ENCODE measurements around the gene JSRP1.
A peak's percentile ranks its signal among the peaks of the same experiment; 100 is the strongest.
"Not testable (repeated sequence)": the region's sequence is repeated elsewhere in the genome, so short reads cannot be mapped to it uniquely, and the experiment has no call there.

The JSRP1 gene

GRCh38 chr19:2282062-2282861, 26.0 kb upstream of the JSRP1 start, which contains the start of gene PEAK3:
TSS of gene PEAK3 (minus strand) at chr19:2282175. CDS start at chr19:2280931, 1,244 bp downstream.
- no peak for DNase-seq

DNA sequence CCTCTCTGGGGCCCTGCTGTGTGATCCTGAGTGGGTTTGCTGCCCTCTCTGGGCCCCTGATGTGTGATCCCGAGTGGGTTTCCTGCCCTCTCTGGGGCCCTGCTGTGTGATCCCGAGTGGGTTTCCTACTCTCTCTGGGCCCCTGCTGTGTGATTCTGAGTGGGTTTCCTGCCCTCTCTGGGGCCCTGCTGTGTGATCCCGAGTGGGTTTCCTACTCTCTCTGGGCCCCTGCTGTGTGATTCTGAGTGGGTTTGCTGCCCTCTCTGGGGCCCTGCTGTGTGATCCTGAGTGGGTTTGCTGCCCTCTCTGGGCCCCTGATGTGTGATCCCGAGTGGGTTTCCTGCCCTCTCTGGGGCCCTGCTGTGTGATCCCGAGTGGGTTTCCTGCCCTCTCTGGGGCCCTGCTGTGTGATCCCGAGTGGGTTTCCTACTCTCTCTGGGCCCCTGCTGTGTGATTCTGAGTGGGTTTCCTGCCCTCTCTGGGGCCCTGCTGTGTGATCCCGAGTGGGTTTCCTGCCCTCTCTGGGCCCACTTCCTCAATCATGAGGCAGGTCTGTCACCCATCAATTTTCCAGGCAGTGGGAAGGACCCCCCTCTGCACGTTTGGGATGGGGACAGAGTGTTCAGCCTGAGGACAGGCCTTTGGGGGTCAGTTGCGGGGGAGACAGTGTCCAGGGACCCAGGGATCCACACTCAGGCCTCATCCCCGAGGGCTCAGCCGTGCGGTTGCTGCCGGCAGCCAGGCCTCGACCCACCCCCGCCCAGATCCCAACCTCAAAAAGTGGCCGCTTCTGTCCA, 25.2 kb upstream of the JSRP1 start:
- DNase-seq = not testable (repeated sequence)

- DNase-seq = no peak
Measured at GRCh38 chr19:2280633-2281264, 24.5 kb upstream of the JSRP1 start.

- no peak for DNase-seq
Measured at GRCh38 chr19:2278459-2279158, 22.4 kb upstream of the JSRP1 start.

- no peak for DNase-seq
Measured at GRCh38 chr19:2277138-2277537, 20.9 kb upstream of the JSRP1 start.

GRCh38 chr19:2276429-2276986, 20.3 kb upstream of the JSRP1 start:
- no peak for DNase-seq

DNA sequence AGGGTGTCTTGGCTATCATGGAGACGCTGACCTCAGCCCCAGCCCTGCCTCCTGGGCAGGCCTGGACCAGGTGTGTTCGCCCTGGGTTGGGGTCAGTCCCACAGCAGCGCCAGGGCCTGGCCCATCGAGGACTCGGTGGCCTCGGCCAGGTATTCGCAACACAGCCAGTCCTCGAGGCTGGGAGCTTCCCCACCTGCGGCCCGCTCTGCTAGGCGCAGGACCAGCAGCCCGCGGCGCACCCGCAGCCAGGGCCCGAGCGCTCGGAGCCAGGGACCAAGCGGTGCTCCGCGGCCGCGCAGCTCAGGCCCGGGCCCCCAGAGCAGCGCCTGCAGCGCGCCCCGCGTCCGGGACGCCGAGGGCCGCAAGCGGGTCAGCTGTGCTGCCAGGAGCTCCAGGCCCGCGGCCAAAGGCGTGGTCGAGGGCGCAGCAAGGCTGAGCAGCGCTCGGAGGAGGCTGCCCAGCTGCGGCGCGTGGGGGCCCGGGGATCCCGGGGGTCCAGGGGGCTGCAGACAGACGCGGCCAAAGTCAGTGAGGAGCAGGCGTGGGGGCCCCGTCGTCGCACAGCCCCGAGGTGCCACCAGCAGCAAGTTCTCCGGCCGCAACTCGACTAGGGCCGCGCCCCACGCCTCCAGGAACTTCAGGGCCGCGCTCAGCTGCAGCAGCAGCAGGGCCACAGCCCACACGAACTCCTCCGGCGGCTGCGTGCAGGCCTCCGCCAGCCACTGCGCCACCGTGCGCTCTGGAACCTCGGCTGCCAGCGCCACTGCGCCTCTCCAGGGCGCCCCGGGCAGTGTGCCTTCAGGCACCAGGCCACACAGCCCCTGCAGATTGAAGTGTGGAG, 19.6 kb upstream of the JSRP1 start:
- no peak for DNase-seq

DNA sequence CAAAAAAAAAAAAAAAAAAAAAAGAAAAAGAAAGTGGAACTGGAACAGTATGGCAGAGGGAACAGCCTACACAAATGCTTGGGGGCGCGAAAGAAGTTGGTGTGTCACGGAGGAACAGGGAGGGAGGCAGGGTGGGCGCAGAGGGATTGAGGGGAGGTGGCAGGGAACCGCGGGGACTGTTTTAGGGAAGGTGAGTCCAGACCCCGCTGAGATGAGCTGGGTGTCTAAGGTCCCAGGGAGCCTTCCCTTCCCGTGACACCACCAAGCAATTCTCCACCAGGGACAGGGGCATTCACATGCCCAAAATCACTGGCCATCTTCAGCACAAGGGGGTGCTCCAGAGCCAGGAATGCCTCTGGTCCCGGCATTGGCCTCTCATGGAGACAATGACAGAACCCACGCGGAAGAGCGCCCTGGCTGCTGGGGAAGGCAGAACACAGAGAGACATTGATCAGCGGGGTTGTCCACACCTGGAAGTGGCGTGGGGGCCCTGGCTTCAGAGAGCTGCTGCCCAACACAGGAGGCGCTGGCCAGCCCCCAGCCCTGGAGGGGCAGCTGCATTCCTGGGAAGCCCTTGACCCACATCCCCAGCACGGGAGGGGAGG, 18.8 kb upstream of the JSRP1 start:
- DNase-seq = peak; percentile 74

GRCh38 chr19:2274185-2274711, 18.0 kb upstream of the JSRP1 start:
- DNase-seq = no peak

- DNase-seq = peak; percentile 91
Measured at GRCh38 chr19:2273356-2274184, 17.4 kb upstream of the JSRP1 start.

DNA sequence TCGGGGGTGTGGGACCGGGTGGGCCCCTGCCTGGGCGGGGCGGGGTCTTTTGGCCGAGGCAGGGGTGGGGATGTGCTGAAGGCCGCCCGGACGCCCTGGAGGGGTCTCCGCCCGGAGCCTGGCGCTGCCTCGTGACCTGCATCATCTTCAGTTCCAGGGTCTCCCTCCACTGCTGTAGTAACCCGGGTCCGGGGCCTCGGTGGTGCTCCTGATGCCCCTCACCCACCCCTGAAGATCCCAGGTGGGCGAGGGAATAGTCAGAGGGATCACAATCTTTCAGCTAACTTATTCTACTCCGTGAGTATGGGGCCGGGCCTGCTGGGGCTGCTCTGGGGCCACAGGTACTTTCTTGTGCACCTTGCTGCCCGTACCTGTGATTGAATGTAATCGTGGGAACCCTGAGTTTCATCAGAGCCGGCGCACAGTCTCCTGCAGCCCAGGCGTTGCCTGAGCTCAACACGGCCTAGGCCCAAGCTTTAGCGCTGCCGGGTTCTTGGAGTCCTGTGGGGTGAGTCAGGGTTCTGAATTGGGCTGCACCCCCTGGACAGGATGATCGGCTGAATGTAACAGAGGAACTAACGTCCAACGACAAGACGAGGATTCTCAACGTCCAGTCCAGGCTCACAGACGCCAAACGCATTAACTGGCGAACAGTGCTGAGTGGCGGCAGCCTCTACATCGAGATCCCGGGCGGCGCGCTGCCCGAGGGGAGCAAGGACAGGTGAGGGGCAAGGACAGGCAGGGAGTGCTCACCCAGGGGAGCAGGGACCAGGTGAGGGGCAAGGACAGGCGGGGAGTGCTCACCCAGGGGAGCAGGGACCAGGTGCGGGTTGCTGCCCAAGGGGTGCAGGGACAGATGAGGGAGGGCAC, 15.3 kb upstream of the JSRP1 start:
- DNase-seq = no peak

DNA sequence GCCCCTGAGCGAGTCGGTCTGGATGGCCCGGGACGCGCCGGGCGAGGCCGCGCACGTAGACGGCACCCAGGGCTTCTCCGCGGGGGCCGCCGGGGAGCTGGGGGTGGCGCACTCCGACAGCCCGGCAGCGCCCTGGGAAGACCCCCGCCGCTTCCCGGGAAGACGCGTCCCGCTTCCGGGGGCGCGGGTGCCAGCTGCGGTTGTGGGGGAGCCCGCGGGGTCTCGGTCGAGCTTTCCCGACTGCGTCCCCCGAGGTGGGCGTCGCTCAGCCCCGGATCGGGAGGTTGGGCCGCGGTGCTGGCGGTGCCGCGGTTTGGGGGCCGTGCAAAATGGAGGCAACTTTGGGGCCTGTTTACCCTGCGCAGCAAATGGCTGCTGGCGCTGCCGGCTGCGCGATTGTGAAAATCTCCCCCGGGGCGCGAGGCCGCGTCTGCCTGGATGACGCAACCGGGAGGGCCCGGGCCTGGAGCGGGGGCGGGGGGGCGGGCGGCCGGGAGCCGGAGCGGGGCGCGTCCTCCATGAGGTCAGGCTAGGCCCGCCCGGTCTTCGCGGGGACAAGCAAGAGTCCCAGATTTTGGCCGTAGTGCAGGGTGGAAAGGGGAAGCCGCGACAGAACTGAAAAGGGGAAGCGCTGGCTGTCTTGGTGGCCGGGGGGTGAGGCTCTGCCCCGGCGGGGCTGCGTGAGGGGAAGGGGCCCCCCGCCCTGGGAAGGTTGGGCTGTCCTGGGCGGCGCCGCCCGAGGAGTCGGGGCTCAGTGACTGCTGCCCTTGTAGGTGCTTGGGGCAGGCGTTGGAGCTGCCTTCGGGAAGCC, 14.4 kb upstream of the JSRP1 start:
- DNase-seq = peak; percentile 86

- no peak for DNase-seq
Measured at GRCh38 chr19:2270157-2270422, 13.9 kb upstream of the JSRP1 start.

DNA sequence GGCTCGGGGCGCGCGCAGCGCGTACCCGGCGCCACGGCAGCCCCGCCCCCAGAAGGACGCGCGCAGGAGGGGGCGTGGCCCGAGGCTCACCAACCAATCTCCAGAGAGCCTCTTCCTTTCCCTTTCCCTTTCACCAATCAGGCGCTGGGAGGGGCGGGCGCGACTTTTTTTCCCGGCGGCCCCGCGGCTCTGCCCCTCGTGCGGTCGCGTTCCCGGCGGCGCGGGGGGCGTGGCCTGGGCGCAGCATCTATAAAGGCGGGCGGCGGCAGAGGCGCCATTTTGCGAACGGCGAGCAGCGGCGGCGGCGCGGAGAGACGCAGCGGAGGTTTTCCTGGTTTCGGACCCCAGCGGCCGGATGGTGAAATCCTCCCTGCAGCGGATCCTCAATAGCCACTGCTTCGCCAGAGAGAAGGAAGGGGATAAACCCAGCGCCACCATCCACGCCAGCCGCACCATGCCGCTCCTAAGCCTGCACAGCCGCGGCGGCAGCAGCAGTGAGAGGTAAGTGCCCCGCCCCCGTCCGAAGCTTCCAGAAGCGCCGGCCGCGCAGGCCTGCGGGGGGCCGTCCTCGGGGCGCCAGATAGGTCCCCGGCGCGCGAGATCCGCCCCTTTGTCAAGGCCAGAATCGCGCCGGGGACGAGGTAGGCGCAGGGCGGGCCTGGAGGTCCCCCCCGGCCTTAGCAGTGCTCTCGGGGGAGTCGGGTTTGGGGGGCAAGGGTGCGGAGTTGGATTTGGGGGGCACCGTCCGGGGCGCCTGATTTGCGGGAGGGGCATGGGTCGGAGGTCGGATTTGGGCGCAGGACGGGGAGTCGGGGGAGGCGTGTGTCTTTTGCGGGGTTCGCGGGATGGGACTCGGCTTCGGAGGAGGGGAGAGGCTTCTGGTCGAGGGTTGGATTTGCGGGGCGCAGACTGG, 13.3 kb upstream of the JSRP1 start:
- peak; percentile 100 for DNase-seq

GRCh38 chr19:2268861-2269243, 12.6 kb upstream of the JSRP1 start:
- no peak for DNase-seq

GRCh38 chr19:2268480-2268830, 12.2 kb upstream of the JSRP1 start:
- DNase-seq = no peak

Data from activated CD8-positive, alpha-beta memory T cell treated with anti-CD3 and anti-CD28 coated beads for 24 hours (primary cell).